Glutamatergic neuron (in vitro differentiated cells): ENCODE results near the gene NOM1. TPM values are rescaled to one million over a fixed set of nuclear protein-coding genes. Genes with fewer than 3 reads are reported as not detected.
A peak's percentile ranks its signal among the peaks of the same experiment; 100 is the strongest.

ENCODE experiments used
- DNase-seq: peaks from one replicate; pipeline ENCODE4 v3.0.0; 2022
- H3K27ac Mint-ChIP-seq: one replicate; pipeline ENCODE4 v1.8.0; 2020; ENCODE audit warnings: mild to moderate bottlenecking, mixed read lengths, inconsistent platforms; ENCODE audit not compliant: unreplicated experiment
- H3K27me3 Mint-ChIP-seq: one replicate; pipeline ENCODE4 v1.8.0; 2020; ENCODE audit warnings: mild to moderate bottlenecking, moderate library complexity, mixed read lengths, inconsistent platforms; ENCODE audit not compliant: unreplicated experiment
- H3K36me3 Mint-ChIP-seq: one replicate; pipeline ENCODE4 v1.8.0; 2020; ENCODE audit warnings: mild to moderate bottlenecking, mixed read lengths, inconsistent platforms; ENCODE audit not compliant: unreplicated experiment
- H3K4me1 Mint-ChIP-seq: one replicate; pipeline ENCODE4 v1.8.0; 2020; ENCODE audit warnings: mild to moderate bottlenecking, low read depth, mixed read lengths, inconsistent platforms; ENCODE audit not compliant: unreplicated experiment
- H3K4me3 Mint-ChIP-seq: one replicate; pipeline ENCODE4 v1.8.0; 2020; ENCODE audit warnings: mild to moderate bottlenecking, mixed read lengths, inconsistent platforms; ENCODE audit not compliant: unreplicated experiment
- H3K9me3 Mint-ChIP-seq: one replicate; pipeline ENCODE4 v1.8.0; 2020; ENCODE audit warnings: mild to moderate bottlenecking, moderate library complexity, mixed read lengths, inconsistent platforms; ENCODE audit not compliant: unreplicated experiment
- CTCF ChIP-seq: fragments of 200-600 bp; sonication (generic); IDR thresholded peaks from one replicate; pipeline ENCODE4 v1.5.0; 2021; ENCODE audit not compliant: partially characterized antibody, unreplicated experiment
- total RNA-seq: library from RNA; stranded (reverse); fragmentation: NEBNext Ultra II Directional; extraction: Animal tissue kit (Norgen Biotek cat#: 25700); gene quantifications from one replicate; pipeline ENCODE4 v1.2.1, GENCODE V29; 2021; ENCODE audit not compliant: unreplicated experiment

The NOM1 gene
- total RNA-seq, 1 donor from 2014 or later = 18.0 TPM

- no peaks in the 10 kb centered on the region for H3K4me1 Mint-ChIP-seq
- H3K27me3 Mint-ChIP-seq = peaks cover 35% of the 10 kb centered on the region
- H3K36me3 Mint-ChIP-seq = no peaks in the 10 kb centered on the region
- peak; percentile 71 for DNase-seq
- H3K4me3 Mint-ChIP-seq = no peak overlapping the region
- H3K9me3 Mint-ChIP-seq = peaks cover 22% of the 10 kb centered on the region
- no peak overlapping the region for H3K27ac Mint-ChIP-seq
- no peak for TF ChIP-seq CTCF
These were observed 58.1 kb downstream of the NOM1 start for GRCh38 chr7:157007470-157008066.

- peaks cover 22% of the 10 kb centered on the region for H3K9me3 Mint-ChIP-seq
- DNase-seq = no peak
- H3K4me1 Mint-ChIP-seq = no peaks in the 10 kb centered on the region
- H3K36me3 Mint-ChIP-seq = no peaks in the 10 kb centered on the region
- no peak for TF ChIP-seq CTCF
- H3K4me3 Mint-ChIP-seq = peak overlapping the region; percentile 22
- peaks cover 35% of the 10 kb centered on the region for H3K27me3 Mint-ChIP-seq
- no peak overlapping the region for H3K27ac Mint-ChIP-seq
These were observed 59.0 kb downstream of the NOM1 start for GRCh38 chr7:157008206-157009169.

GRCh38 chr7:157009170-157009777 lies 59.8 kb downstream of the NOM1 start:
- H3K4me1 Mint-ChIP-seq = peaks cover 5% of the 10 kb centered on the region
- H3K4me3 Mint-ChIP-seq = peak overlapping the region; percentile 30
- H3K36me3 Mint-ChIP-seq = no peaks in the 10 kb centered on the region
- H3K27ac Mint-ChIP-seq = no peak overlapping the region
- DNase-seq = no peak
- H3K27me3 Mint-ChIP-seq = peaks cover 38% of the 10 kb centered on the region
- H3K9me3 Mint-ChIP-seq = peaks cover 21% of the 10 kb centered on the region
- TF ChIP-seq CTCF = no peak

- Mint-ChIP-seq H3K27ac (no peak overlapping the region), H3K36me3 (no peaks in the 10 kb centered on the region), H3K9me3 (peaks cover 14% of the 10 kb centered on the region), H3K4me3 (peak overlapping the region; percentile 30), H3K4me1 (peaks cover 7% of the 10 kb centered on the region), H3K27me3 (peaks cover 32% of the 10 kb centered on the region)
- no peak for TF ChIP-seq CTCF
- no peak for DNase-seq
These were observed 60.5 kb downstream of the NOM1 start for GRCh38 chr7:157009778-157010587.
